ENCODE data around the gene POMGNT2.

The POMGNT2 gene

GRCh38 chr3:43095370-43095769 is 10.5 kb downstream of the POMGNT2 start:
- no peak for DNase-seq (ENCODE audit: low read depth)
- in situ Hi-C loops (cut with HindIII; ENCODE audit: low sequenced_read_pairs): no loop called here
- H3K4me3 ChIP-seq (ENCODE audit: low read depth, low read length): no peak overlapping the region
- no peak for TF ChIP-seq CTCF (IDR thresholded peaks at IDR 0.05; ENCODE audit: low read depth, low read length, missing control alignments)

- DNase-seq (ENCODE audit: low read depth): no peak
- TF ChIP-seq CTCF (IDR thresholded peaks at IDR 0.05; ENCODE audit: low read depth, low read length, missing control alignments): no peak
- in situ Hi-C loops (cut with HindIII; ENCODE audit: low sequenced_read_pairs): no loop called here
- no peak overlapping the region for H3K4me3 ChIP-seq (ENCODE audit: low read depth, low read length)
Measured at GRCh38 chr3:43094851-43095250, 11.0 kb downstream of the POMGNT2 start.

- in situ Hi-C loops (cut with HindIII; ENCODE audit: low sequenced_read_pairs): no loop called here
- DNase-seq (ENCODE audit: low read depth): no peak
- TF ChIP-seq CTCF (IDR thresholded peaks at IDR 0.05; ENCODE audit: low read depth, low read length, missing control alignments): no peak
- no peak overlapping the region for H3K4me3 ChIP-seq (ENCODE audit: low read depth, low read length)
Measured at GRCh38 chr3:43094381-43094780, 11.5 kb downstream of the POMGNT2 start.

- TF ChIP-seq CTCF (IDR thresholded peaks at IDR 0.05; ENCODE audit: low read depth, low read length, missing control alignments): no peak
- in situ Hi-C loops (cut with HindIII; ENCODE audit: low sequenced_read_pairs): no loop called here
- DNase-seq (ENCODE audit: low read depth): no peak
- no peak overlapping the region for H3K4me3 ChIP-seq (ENCODE audit: low read depth, low read length)
Measured at GRCh38 chr3:43093974-43094373, 11.9 kb downstream of the POMGNT2 start.

GRCh38 chr3:43093006-43093405 is 12.9 kb downstream of the POMGNT2 start:
- in situ Hi-C loops (cut with HindIII; ENCODE audit: low sequenced_read_pairs): no loop called here
- H3K4me3 ChIP-seq (ENCODE audit: low read depth, low read length): no peak overlapping the region
- TF ChIP-seq CTCF (IDR thresholded peaks at IDR 0.05; ENCODE audit: low read depth, low read length, missing control alignments): no peak
- DNase-seq (ENCODE audit: low read depth): no peak

- TF ChIP-seq CTCF (IDR thresholded peaks at IDR 0.05; ENCODE audit: low read depth, low read length, missing control alignments): no peak
- DNase-seq (ENCODE audit: low read depth): no peak
- H3K4me3 ChIP-seq (ENCODE audit: low read depth, low read length): no peak overlapping the region
- in situ Hi-C loops (cut with HindIII; ENCODE audit: low sequenced_read_pairs): no loop called here
Measured at GRCh38 chr3:43091481-43091880, 14.4 kb downstream of the POMGNT2 start.

- H3K4me3 ChIP-seq (ENCODE audit: low read depth, low read length): no peak overlapping the region
- in situ Hi-C loops (cut with HindIII; ENCODE audit: low sequenced_read_pairs): no loop called here
- no peak for TF ChIP-seq CTCF (IDR thresholded peaks at IDR 0.05; ENCODE audit: low read depth, low read length, missing control alignments)
- DNase-seq (ENCODE audit: low read depth): no peak
Measured at GRCh38 chr3:43090238-43090637, 15.6 kb downstream of the POMGNT2 start.
